HepG2 (cell line): ENCODE results near the gene RPRD2. TPM values are rescaled to one million over a fixed set of nuclear protein-coding genes. Genes with fewer than 3 reads are reported as not detected.

Experiments used
- ATAD3A ChIP-seq: sonication (generic); formaldehyde crosslinking; IDR thresholded peaks from 2 replicates; pipeline ENCODE4 v1.4.0; 2020; ENCODE audit warnings: missing genetic modification reagents
- BHLHE40 ChIP-seq: IDR thresholded peaks from 2 replicates; pipeline ENCODE4 v1.6.1; 2011; ENCODE audit warnings: low read length, improper control_type of control experiment
- CBX2 ChIP-seq, 2 experiments: fragments of 200-600 bp in 1 of 2; sonication (generic); formaldehyde crosslinking in 1 of 2; IDR thresholded peaks; 2 replicates each; pipeline versions ENCODE4 v1.7.0 to v1.8.1; 2018 to 2022; ENCODE audit warnings: low read depth in 2 of 2, low read length in 1 of 2, mild to moderate bottlenecking in 1 of 2, missing genetic modification reagents in 1 of 2
- CHCHD3 ChIP-seq: sonication (generic); formaldehyde crosslinking; IDR thresholded peaks from 2 replicates; pipeline ENCODE4 v1.8.0; 2022; ENCODE audit warnings: mild to moderate bottlenecking, missing genetic modification reagents, moderate library complexity
- CHD2 ChIP-seq: IDR thresholded peaks from 2 replicates; pipeline ENCODE4 v1.6.1; 2011; ENCODE audit warnings: low read depth, low read length, improper control_type of control experiment
- DR1 ChIP-seq: sonication (generic); formaldehyde crosslinking; IDR thresholded peaks from 2 replicates; pipeline ENCODE4 v1.8.0; 2021; ENCODE audit warnings: mild to moderate bottlenecking, missing genetic modification reagents, inconsistent platforms
- GRHL1 ChIP-seq: sonication (generic); formaldehyde crosslinking; conservative IDR thresholded peaks from 2 replicates; pipeline ENCODE4 v1.8.0; 2022; ENCODE audit warnings: missing genetic modification reagents
- GTF2F1 ChIP-seq: fragments of 150-350 bp; IDR thresholded peaks from 2 replicates; pipeline ENCODE4 v1.6.1; 2014; ENCODE audit warnings: low read length
- KDM5B ChIP-seq: sonication (generic); formaldehyde crosslinking; IDR thresholded peaks from 2 replicates; pipeline ENCODE4 v1.4.0; 2020; ENCODE audit warnings: missing genetic modification reagents, mild to moderate bottlenecking, borderline replicate concordance
- KLF6 ChIP-seq: IDR thresholded peaks from 2 replicates; pipeline ENCODE4 v1.8.0; 2016; ENCODE audit warnings: missing biosample characterization, missing genetic modification reagents
- MAFG ChIP-seq: sonication (generic); formaldehyde crosslinking; IDR thresholded peaks from 2 replicates; pipeline ENCODE4 v1.5.1; 2020; ENCODE audit warnings: mild to moderate bottlenecking, missing genetic modification reagents
- MED8 ChIP-seq: sonication (generic); formaldehyde crosslinking; IDR thresholded peaks from 2 replicates; pipeline ENCODE4 v1.8.1; 2023; ENCODE audit warnings: mild to moderate bottlenecking, missing genetic modification reagents; ENCODE audit not compliant: insufficient replicate concordance
- MLLT10 ChIP-seq: sonication (generic); formaldehyde crosslinking; IDR thresholded peaks from 2 replicates; pipeline ENCODE4 v1.4.0; 2020; ENCODE audit warnings: missing genetic modification reagents
- PHF21A ChIP-seq: sonication (generic); formaldehyde crosslinking; IDR thresholded peaks from 2 replicates; pipeline ENCODE4 v1.5.0; 2020; ENCODE audit warnings: mild to moderate bottlenecking, missing genetic modification reagents
- RBAK ChIP-seq: sonication (generic); formaldehyde crosslinking; IDR thresholded peaks from 2 replicates; pipeline ENCODE4 v1.5.1; 2020; ENCODE audit warnings: mild to moderate bottlenecking, missing genetic modification reagents
- SP4 ChIP-seq: sonication (generic); formaldehyde crosslinking; IDR thresholded peaks from 2 replicates; pipeline ENCODE4 v1.8.1; 2023; ENCODE audit warnings: mild to moderate bottlenecking, missing genetic modification reagents
- SYNCRIP ChIP-seq: fragments of 200-400 bp; formaldehyde crosslinking; IDR thresholded peaks from 2 replicates; pipeline ENCODE4 v1.6.1; 2018; ENCODE audit warnings: mild to moderate bottlenecking, low read depth, low read length; ENCODE audit not compliant: insufficient read depth
- YY1 ChIP-seq: IDR thresholded peaks from 2 replicates; pipeline ENCODE4 v1.6.1; 2011; ENCODE audit warnings: low read length, low read depth, moderate library complexity, mild to moderate bottlenecking; ENCODE audit not compliant: insufficient read depth, insufficient replicate concordance
- ZNF382 ChIP-seq: sonication (generic); formaldehyde crosslinking; IDR thresholded peaks from 2 replicates; pipeline ENCODE4 v1.5.0; 2020; ENCODE audit warnings: missing genetic modification reagents, mild to moderate bottlenecking, borderline replicate concordance
- ZNF746 ChIP-seq: sonication (generic); formaldehyde crosslinking; IDR thresholded peaks from 2 replicates; pipeline ENCODE4 v1.8.0; 2022; ENCODE audit warnings: mild to moderate bottlenecking, missing genetic modification reagents
- ZNF770 ChIP-seq: sonication (generic); formaldehyde crosslinking; IDR thresholded peaks from 2 replicates; pipeline ENCODE4 v1.5.0; 2020; ENCODE audit warnings: mild to moderate bottlenecking, missing genetic modification reagents
- ZNF781 ChIP-seq: sonication (generic); formaldehyde crosslinking; IDR thresholded peaks from 2 replicates; pipeline ENCODE4 v1.5.1; 2020; ENCODE audit warnings: borderline replicate concordance, mild to moderate bottlenecking, missing genetic modification reagents; ENCODE audit errors: not compliant biosample characterization
- polyA plus RNA-seq, 8 experiments: library from polyadenylated mRNA; depleted of rRNA in 3 of 8; stranded (reverse) in 7 of 8; unstranded in 1 of 8; fragments of >200 nt; fragmentation: Illumina TruSeq in 4 of 8; extraction: Trizol in 4 of 8; gene quantifications; 2 replicates each; pipeline versions ENCODE4 v1.2.1 to v1.2.3, GENCODE V29; 2011 to 2016; ENCODE audit warnings: low read depth in 4 of 8, missing spikeins in 1 of 8, mixed read lengths in 1 of 8; ENCODE audit not compliant: insufficient read depth in 1 of 8
- total RNA-seq, 5 experiments: library from RNA; depleted of rRNA; stranded (reverse); fragments of >200 nt; fragmentation: Illumina TruSeq; extraction: Trizol; gene quantifications; 2 replicates each; pipeline ENCODE4 v1.2.3, GENCODE V29; 2016; ENCODE audit warnings: low read depth in 1 of 5
- TF ChIP-seq, protein P1 (sequence below): sonication (generic); formaldehyde crosslinking; conservative IDR thresholded peaks from 2 replicates; pipeline ENCODE4 v1.8.1; 2023; ENCODE audit warnings: missing genetic modification reagents
- TF ChIP-seq, protein P2 (sequence below): sonication (generic); formaldehyde crosslinking; IDR thresholded peaks from 2 replicates; pipeline ENCODE4 v1.4.0; 2020; ENCODE audit warnings: mild to moderate bottlenecking, missing genetic modification reagents
- TF ChIP-seq, protein P3 (sequence below): IDR thresholded peaks from 2 replicates; pipeline ENCODE4 v1.6.1; 2016; ENCODE audit warnings: low read depth, borderline replicate concordance

Gene RPRD2
- total and polyA plus RNA-seq, 2 of the 13 experiments (the other 11 are each of a cell fraction or from before 2014, with no cell fraction given): 8.0 to 8.9 TPM

DNA sequence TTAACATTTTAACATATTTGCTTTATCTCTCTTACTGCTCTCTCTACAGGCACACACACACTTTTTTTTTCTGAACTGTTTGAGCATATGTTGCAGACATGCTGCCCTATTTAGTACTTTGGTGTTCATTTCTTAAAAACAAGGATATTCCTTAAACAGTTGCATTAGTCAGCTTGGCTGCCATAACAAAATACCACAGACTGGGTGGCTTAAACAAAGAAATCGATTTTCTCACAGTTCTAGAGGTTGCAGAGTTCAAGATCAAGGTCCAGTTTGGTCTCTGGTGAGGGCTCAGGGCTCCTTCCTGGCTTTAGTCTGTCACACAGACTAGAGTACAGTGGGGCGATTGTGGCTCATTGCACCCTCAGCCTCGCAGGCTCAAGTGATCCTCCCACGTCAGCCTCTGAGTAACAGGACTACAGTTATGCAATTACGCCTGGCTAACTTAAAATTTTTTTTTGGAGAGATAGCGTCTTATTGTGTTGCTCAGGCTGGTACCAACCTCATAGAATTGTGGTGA is 46.7 kb downstream of the RPRD2 start (continued):
- TF ChIP-seq ZNF770 (peak; percentile 98), GTF2F1 (no peak), PHF21A (CRISPR knock-in tag) (peak; percentile 84), ZNF781 (CRISPR knock-in tag) (no peak), ZNF746 (CRISPR knock-in tag) (peak; percentile 37; the same call in 1 of the 2 replicates), SYNCRIP (no peak), CBX2 (IDR thresholded peaks at IDR 0.05; ENCODE audit: low read depth, low read length) (no peak), CBX2 (CRISPR knock-in tag; IDR thresholded peaks at IDR 0.05; ENCODE audit: low read depth) (no peak), GRHL1 (CRISPR knock-in tag) (no peak), SP4 (CRISPR knock-in tag) (no peak), KLF6 (CRISPR knock-in tag) (no peak), KDM5B (no peak; the same call in 1 of the 2 replicates), CHCHD3 (CRISPR knock-in tag) (no peak), MLLT10 (CRISPR knock-in tag) (no peak), BHLHE40 (0 out of 2 replicates have a peak, but pooled peaks have one; percentile 17), MAFG (no peak), YY1 (peak; percentile 47), MED8 (CRISPR knock-in tag) (peak; percentile 29), RBAK (peak; percentile 100), CHD2 (no peak), ZNF382 (CRISPR knock-in tag) (no peak), ATAD3A (CRISPR knock-in tag) (no peak), DR1 (CRISPR knock-in tag) (peak; percentile 47; the same call in 1 of the 2 replicates)
- TF ChIP-seq, protein P1, sequence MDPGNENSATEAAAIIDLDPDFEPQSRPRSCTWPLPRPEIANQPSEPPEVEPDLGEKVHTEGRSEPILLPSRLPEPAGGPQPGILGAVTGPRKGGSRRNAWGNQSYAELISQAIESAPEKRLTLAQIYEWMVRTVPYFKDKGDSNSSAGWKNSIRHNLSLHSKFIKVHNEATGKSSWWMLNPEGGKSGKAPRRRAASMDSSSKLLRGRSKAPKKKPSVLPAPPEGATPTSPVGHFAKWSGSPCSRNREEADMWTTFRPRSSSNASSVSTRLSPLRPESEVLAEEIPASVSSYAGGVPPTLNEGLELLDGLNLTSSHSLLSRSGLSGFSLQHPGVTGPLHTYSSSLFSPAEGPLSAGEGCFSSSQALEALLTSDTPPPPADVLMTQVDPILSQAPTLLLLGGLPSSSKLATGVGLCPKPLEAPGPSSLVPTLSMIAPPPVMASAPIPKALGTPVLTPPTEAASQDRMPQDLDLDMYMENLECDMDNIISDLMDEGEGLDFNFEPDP (CRISPR knock-in tag): no peak
- TF ChIP-seq, protein P2, sequence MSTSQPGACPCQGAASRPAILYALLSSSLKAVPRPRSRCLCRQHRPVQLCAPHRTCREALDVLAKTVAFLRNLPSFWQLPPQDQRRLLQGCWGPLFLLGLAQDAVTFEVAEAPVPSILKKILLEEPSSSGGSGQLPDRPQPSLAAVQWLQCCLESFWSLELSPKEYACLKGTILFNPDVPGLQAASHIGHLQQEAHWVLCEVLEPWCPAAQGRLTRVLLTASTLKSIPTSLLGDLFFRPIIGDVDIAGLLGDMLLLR (CRISPR knock-in tag): no peak
- TF ChIP-seq, protein P3, sequence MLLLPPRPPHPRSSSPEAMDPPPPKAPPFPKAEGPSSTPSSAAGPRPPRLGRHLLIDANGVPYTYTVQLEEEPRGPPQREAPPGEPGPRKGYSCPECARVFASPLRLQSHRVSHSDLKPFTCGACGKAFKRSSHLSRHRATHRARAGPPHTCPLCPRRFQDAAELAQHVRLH (CRISPR knock-in tag): no peak
